ENCODE results near the gene JCAD.

DNA sequence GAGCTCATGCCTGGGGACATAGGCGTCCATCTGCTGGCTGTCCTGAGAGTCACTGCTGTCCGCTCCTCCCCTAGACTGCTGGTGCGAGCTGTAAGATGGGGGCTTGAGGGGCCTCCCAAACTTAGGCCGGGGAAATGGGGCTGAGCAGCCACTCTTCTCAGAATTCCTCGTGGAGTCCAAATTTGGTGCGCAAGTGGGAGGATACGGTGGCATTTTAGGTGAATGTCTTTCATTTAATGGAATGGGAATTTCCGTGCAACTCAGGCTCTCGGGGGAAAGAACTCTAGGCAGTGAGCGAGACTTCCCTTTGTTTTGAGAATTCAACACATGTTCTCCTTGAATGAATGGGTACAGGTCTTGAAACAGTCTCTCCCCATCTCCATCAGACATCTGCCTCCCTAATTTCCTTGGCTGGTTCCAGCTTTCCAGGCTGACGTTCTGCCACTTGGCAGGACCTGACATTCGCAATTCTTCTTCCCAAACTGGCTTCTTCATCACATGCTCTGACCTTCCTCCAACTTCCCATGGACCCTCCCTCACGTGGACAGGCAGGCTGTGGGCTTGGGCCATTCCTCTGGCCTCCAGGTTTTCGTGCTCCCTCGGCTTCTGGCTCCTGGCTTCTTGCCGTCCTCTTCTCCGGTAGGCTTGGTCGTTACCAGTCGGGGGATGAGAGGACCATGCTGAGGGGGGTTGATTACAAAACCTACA, 30.1 kb downstream of the JCAD start:
- no peak for TF ChIP-seq POLR2A (IDR thresholded peaks at IDR 0.05; ENCODE audit: low read length)
- TF ChIP-seq GATA1 (IDR thresholded peaks at IDR 0.05; ENCODE audit: low read depth, low read length): no peak
